Measurements from ENCODE around the gene PFAS. TPM values are rescaled to one million over a fixed set of nuclear protein-coding genes. Genes with fewer than 3 reads are reported as not detected.

Gene PFAS
- total and polyA plus RNA-seq, 11 donors = 6.1 to 23.8 (median 13.2) TPM

DNA sequence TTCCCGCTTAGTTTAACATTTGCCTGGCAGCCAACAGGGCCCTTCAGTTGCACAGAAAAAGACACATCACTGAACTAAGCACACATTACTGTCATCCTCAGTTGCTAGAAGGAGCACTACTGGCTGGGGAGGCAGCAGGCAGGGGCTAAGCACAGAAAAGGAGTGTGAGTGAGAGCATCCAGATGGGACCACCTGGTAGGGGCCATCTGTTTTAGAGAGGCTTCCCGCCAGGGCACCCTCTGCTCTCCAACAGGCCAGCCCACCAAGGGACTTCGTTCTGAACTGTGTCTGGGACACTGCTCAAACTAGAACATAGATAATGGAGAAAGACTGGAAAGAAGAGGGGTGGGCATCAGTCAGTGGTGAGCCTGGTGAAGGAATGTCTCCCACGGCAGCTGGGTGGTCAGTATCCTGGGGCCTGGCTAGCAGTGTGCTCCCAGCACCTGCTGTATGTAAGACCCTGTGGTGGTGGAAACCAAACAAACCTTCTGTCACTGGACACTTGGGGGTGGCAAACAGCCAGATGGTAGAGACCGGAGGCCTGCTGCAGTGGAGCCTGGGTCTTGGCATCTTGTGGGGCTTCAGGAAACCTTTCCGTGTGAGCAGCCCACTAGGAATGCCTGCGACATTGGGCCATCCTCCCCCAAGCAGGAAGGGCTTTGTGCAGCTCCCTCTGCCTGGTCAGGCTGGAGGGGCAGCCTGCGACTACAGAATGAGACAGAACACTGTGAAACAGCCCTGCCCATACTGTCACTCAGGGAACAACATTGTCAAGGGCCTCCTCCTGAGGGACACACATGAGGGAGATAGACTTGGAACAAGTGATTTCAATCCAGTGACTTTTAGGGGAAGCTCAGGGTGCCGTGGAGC is 26.6 kb downstream of the PFAS start:
- intact Hi-C loops (cut with DNase I) = no loop called here
- Histone ChIP-seq H3K27me3 (no peaks in the 10 kb centered on the region), H3K9me3 (no peaks in the 10 kb centered on the region), H3K4me3 (no peak overlapping the region), H3K4me1 (no peaks in the 10 kb centered on the region), H3K36me3 (no peaks in the 10 kb centered on the region), H3K27ac (no peak overlapping the region)
- WGBS, 4 donors = 66 to 78% (median 73%) methylated on average over 7 to 9 of the region's 9 CpGs
- TF ChIP-seq POLR2A (IDR thresholded peaks at IDR 0.05) = no peak
- TF ChIP-seq, protein P1, sequence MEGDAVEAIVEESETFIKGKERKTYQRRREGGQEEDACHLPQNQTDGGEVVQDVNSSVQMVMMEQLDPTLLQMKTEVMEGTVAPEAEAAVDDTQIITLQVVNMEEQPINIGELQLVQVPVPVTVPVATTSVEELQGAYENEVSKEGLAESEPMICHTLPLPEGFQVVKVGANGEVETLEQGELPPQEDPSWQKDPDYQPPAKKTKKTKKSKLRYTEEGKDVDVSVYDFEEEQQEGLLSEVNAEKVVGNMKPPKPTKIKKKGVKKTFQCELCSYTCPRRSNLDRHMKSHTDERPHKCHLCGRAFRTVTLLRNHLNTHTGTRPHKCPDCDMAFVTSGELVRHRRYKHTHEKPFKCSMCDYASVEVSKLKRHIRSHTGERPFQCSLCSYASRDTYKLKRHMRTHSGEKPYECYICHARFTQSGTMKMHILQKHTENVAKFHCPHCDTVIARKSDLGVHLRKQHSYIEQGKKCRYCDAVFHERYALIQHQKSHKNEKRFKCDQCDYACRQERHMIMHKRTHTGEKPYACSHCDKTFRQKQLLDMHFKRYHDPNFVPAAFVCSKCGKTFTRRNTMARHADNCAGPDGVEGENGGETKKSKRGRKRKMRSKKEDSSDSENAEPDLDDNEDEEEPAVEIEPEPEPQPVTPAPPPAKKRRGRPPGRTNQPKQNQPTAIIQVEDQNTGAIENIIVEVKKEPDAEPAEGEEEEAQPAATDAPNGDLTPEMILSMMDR (IDR thresholded peaks at IDR 0.05) = no peak
- DNase-seq (no peak), ATAC-seq (peak in 1 of 4 donors; percentile 26)

DNA sequence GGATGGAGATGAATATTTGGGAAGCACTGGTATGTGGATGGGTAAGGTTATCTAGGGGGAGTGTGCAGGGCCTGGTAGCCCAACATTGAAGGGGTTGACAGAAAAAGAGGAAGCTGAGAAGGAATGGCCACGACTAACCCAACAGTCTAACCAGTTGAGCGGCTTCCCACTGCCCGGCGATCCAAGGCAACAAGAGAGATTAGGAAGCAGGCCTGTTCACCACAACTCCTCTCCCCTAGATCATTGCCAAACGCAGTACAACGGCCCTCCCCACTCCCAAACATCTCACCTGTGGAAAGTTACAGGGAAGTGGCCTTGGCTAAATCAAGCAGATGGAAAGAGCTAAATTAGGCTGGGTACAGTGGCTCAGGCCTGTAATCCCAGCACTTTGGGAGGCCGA is 28.2 kb downstream of the PFAS start:
- Histone ChIP-seq H3K4me3 (no peak overlapping the region), H3K36me3 (no peaks in the 10 kb centered on the region), H3K9me3 (no peaks in the 10 kb centered on the region), H3K27me3 (no peaks in the 10 kb centered on the region), H3K27ac (no peak overlapping the region), H3K4me1 (no peaks in the 10 kb centered on the region)
- TF ChIP-seq, protein P1 (IDR thresholded peaks at IDR 0.05) = no peak
- TF ChIP-seq POLR2A (IDR thresholded peaks at IDR 0.05) = no peak
- WGBS, 4 donors = 83 to 94% (median 91%) methylated on average over 7 of the region's 7 CpGs
- intact Hi-C loops (cut with DNase I) = no loop called here
- DNase-seq = no peak
- ATAC-seq = no peak

DNA sequence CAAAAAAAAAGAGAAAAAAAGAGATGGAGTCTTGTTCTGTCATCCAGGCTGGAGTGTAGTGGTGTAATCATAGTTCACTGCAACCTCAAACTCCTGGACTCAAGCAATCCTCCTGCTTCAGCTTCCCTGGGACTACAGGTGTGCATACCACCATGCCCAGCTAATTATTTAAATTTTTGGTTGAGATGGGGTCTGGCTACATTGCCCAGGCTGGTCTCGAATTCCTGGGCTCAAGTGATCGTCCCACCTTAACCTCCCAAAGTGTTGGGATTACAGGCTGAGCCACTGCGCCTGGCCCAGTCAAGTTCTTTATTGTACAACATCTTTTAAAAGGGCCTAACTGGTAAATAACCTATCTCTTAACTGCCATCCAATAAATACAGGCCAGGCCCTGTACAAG is 33.3 kb downstream of the PFAS start:
- Histone ChIP-seq H3K4me3 (no peak overlapping the region), H3K36me3 (no peaks in the 10 kb centered on the region), H3K27me3 (no peaks in the 10 kb centered on the region), H3K27ac (no peak overlapping the region), H3K4me1 (no peaks in the 10 kb centered on the region), H3K9me3 (no peaks in the 10 kb centered on the region)
- WGBS, 4 donors = 75 to 91% (median 84%) methylated on average over 3 of the region's 3 CpGs
- ATAC-seq = no peak
- no peak for TF ChIP-seq POLR2A (IDR thresholded peaks at IDR 0.05)
- TF ChIP-seq, protein P1 (IDR thresholded peaks at IDR 0.05) = no peak
- DNase-seq = no peak
- intact Hi-C loops (cut with DNase I) = no loop called here

DNA sequence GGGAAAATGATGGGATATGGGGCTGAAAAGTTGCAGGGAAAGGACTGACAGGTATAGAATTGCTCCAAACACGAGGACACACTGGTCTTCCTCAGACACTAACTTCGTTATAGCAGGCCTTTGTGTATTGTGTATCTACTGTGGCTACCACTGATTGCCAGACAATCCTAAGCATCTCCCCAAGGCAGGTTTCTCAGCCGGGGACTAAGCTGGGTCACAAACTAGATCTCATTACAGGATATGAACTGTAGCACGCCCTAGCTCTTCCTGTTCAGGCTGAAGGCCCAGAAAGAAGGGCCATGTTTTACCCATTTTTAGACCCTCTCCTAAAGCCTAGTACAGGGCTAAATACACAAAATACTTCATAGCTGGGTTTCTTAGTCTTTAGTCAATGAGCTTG is 34.3 kb downstream of the PFAS start:
- intact Hi-C loops (cut with DNase I) = no loop called here
- peaks cover 0 to 7% (median 5%) of the 10 kb centered on the region in 12 donors for H3K4me1 ChIP-seq
- H3K36me3 ChIP-seq = no peaks in the 10 kb centered on the region
- TF ChIP-seq, protein P1 (IDR thresholded peaks at IDR 0.05) = no peak
- no peak for TF ChIP-seq POLR2A (IDR thresholded peaks at IDR 0.05)
- H3K4me3 ChIP-seq = no peak overlapping the region
- DNase-seq = no peak
- no peak for ATAC-seq
- H3K9me3 ChIP-seq = no peaks in the 10 kb centered on the region
- H3K27ac ChIP-seq = no peak overlapping the region
- 53 to 64% (median 58%) methylated on average over 4 of the region's 4 CpGs for WGBS, 4 donors
- H3K27me3 ChIP-seq = no peaks in the 10 kb centered on the region

Measured in heart left ventricle (tissue), 16 donors.